ENCODE results near the gene FFAR3.

Gene FFAR3

DNA sequence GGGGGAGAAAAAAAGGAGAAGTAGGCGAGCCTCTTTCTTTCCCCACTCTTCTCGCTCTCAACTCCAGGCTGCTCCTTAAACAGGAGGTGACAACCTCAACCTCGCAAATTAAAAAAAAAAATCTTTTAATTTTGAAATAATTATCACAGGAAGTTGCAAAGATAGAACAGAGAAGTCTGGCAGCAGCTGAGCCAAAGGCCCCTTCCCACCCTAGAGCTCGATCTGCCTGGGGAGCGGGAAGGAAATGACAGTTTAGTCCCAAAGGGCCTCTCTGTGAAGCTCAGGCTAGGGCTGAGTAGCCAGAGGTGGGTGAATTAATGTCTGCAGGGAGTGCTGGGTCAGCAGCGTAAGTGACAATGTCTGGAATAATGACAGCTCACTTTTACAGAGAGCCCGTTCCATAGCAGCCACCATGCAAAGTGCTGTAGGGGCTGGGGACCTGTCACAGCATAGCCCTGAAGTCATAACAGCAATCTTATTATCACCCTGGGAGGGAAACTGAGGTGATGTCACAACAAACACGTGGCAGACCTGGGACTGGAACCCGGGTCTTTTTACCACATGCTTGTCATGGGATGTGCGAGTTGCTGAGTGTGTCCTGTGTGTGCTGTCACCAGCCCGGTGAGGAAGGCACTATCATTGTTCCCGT is 38.1 kb upstream of the FFAR3 start:
- H3K9me3 ChIP-seq (ENCODE audit: insufficient read depth, low read length) = peaks cover 8% of the 10 kb centered on the region; the same call in 1 of the 2 replicates
- no peak overlapping the region for H3K4me3 ChIP-seq (ENCODE audit: insufficient read length, low read depth)
- TF ChIP-seq SUZ12 (IDR thresholded peaks at IDR 0.05; ENCODE audit: extremely low read depth, insufficient read depth, insufficient read length) (no peak), YY1 (IDR thresholded peaks at IDR 0.05; ENCODE audit: insufficient read depth, insufficient read length) (no peak), ZNF274 (IDR thresholded peaks at IDR 0.05; ENCODE audit: low read depth, low read length) (no peak)
- no peaks in the 10 kb centered on the region for H3K27me3 ChIP-seq (ENCODE audit: insufficient read depth, insufficient read length)
- no peaks in the 10 kb centered on the region for H3K36me3 ChIP-seq (ENCODE audit: insufficient read depth, insufficient read length, low read length)
- H3K4me1 ChIP-seq (ENCODE audit: insufficient read depth, insufficient read length) = peaks cover 5% of the 10 kb centered on the region
- H3K9ac ChIP-seq (ENCODE audit: insufficient read length, low read depth) = no peak overlapping the region
- no peak for DNase-seq (ENCODE audit: low read depth, low spot score)

- H3K4me3 ChIP-seq (ENCODE audit: insufficient read length, low read depth) = no peak overlapping the region
- DNase-seq (ENCODE audit: low read depth, low spot score) = no peak
- peaks cover 8% of the 10 kb centered on the region; the same call in 1 of the 2 replicates for H3K9me3 ChIP-seq (ENCODE audit: insufficient read depth, low read length)
- no peak overlapping the region for H3K9ac ChIP-seq (ENCODE audit: insufficient read length, low read depth)
- H3K36me3 ChIP-seq (ENCODE audit: insufficient read depth, insufficient read length, low read length) = no peaks in the 10 kb centered on the region
- no peak for TF ChIP-seq SUZ12 (IDR thresholded peaks at IDR 0.05; ENCODE audit: extremely low read depth, insufficient read depth, insufficient read length)
- no peaks in the 10 kb centered on the region for H3K27me3 ChIP-seq (ENCODE audit: insufficient read depth, insufficient read length)
- H3K4me1 ChIP-seq (ENCODE audit: insufficient read depth, insufficient read length) = peaks cover 5% of the 10 kb centered on the region
These were observed 37.0 kb upstream of the FFAR3 start for GRCh38 chr19:35321291-35321690.

GRCh38 chr19:35322014-35322413 is 36.2 kb upstream of the FFAR3 start:
- no peak for DNase-seq (ENCODE audit: low read depth, low spot score)
- Histone ChIP-seq H3K4me1 (ENCODE audit: insufficient read depth, insufficient read length) (peaks cover 5% of the 10 kb centered on the region), H3K9me3 (ENCODE audit: insufficient read depth, low read length) (peaks cover 8% of the 10 kb centered on the region; the same call in 1 of the 2 replicates), H3K36me3 (ENCODE audit: insufficient read depth, insufficient read length, low read length) (no peaks in the 10 kb centered on the region), H3K27me3 (ENCODE audit: insufficient read depth, insufficient read length) (no peaks in the 10 kb centered on the region), H3K4me3 (ENCODE audit: insufficient read length, low read depth) (no peak overlapping the region), H3K9ac (ENCODE audit: insufficient read length, low read depth) (no peak overlapping the region)
- no peak for TF ChIP-seq YY1 (IDR thresholded peaks at IDR 0.05; ENCODE audit: insufficient read depth, insufficient read length)
- no peak for TF ChIP-seq SUZ12 (IDR thresholded peaks at IDR 0.05; ENCODE audit: extremely low read depth, insufficient read depth, insufficient read length)
- no peak for TF ChIP-seq ZNF274 (IDR thresholded peaks at IDR 0.05; ENCODE audit: low read depth, low read length)

DNA sequence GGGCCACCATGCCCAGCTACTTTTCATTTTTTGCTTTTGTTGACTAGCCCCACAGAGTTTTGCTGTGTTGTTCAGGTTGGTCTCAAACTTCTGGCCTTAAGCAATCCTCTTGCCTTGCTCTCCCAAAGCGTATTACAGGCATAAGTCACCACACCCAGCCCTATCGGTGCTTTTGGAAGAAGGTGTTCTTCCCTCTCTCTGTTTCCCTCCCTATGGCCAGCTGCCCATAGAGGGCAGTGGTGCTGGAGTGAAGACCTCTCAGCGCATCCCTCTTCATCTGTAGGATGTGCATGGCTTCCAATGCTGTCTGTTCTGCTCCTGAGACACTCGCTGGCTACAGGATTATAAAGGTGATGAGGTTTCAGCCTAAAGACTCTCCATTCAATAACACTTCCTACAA is 30.6 kb upstream of the FFAR3 start:
- DNase-seq (ENCODE audit: low read depth, low spot score) = no peak
- no peak for TF ChIP-seq ZNF274 (IDR thresholded peaks at IDR 0.05; ENCODE audit: low read depth, low read length)
- TF ChIP-seq YY1 (IDR thresholded peaks at IDR 0.05; ENCODE audit: insufficient read depth, insufficient read length) = no peak
- TF ChIP-seq SUZ12 (IDR thresholded peaks at IDR 0.05; ENCODE audit: extremely low read depth, insufficient read depth, insufficient read length) = no peak
- H3K36me3 ChIP-seq (ENCODE audit: insufficient read depth, insufficient read length, low read length) = no peaks in the 10 kb centered on the region
- peaks cover 6% of the 10 kb centered on the region for H3K4me1 ChIP-seq (ENCODE audit: insufficient read depth, insufficient read length)
- H3K9ac ChIP-seq (ENCODE audit: insufficient read length, low read depth) = no peak overlapping the region
- H3K9me3 ChIP-seq (ENCODE audit: insufficient read depth, low read length) = no peaks in the 10 kb centered on the region
- no peaks in the 10 kb centered on the region for H3K27me3 ChIP-seq (ENCODE audit: insufficient read depth, insufficient read length)
- H3K4me3 ChIP-seq (ENCODE audit: insufficient read length, low read depth) = no peak overlapping the region

DNA sequence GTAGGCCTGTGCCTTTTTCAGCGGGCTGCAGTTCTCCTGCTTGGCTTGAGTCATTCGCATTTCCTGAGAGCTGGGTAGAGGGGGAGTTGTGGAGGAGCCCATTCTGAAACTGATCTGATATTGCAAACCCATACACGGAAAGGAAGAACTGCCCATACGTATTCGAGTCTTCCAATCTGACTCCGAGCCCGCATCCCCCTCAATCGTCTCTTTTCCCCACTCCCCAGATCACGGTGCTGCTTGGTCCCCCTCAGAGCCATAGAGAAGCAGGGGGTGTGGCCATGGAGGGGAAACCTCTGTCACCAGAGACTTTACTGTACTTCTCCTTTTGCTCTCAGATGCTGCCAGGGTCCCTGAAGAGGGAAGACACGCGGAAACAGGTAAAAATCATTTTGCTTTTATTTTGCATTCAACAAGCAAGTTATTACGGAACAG is 29.4 kb upstream of the FFAR3 start, which contains the start of gene CD22:
Gene CD22 (plus strand): TSS at position 337 of the 435 bp plus-strand sequence. CDS start 2,854 bp downstream, outside the sequence.
- Histone ChIP-seq H3K9me3 (ENCODE audit: insufficient read depth, low read length) (no peaks in the 10 kb centered on the region), H3K36me3 (ENCODE audit: insufficient read depth, insufficient read length, low read length) (no peaks in the 10 kb centered on the region), H3K4me1 (ENCODE audit: insufficient read depth, insufficient read length) (peaks cover 6% of the 10 kb centered on the region), H3K9ac (ENCODE audit: insufficient read length, low read depth) (no peak within 1 kb of the TSS), H3K4me3 (ENCODE audit: insufficient read length, low read depth) (no peak within 1 kb of the TSS), H3K27me3 (ENCODE audit: insufficient read depth, insufficient read length) (no peaks in the 10 kb centered on the region)
- TF ChIP-seq SUZ12 (IDR thresholded peaks at IDR 0.05; ENCODE audit: extremely low read depth, insufficient read depth, insufficient read length) (no peak), YY1 (IDR thresholded peaks at IDR 0.05; ENCODE audit: insufficient read depth, insufficient read length) (no peak)
- no peak for DNase-seq (ENCODE audit: low read depth, low spot score)

DNA sequence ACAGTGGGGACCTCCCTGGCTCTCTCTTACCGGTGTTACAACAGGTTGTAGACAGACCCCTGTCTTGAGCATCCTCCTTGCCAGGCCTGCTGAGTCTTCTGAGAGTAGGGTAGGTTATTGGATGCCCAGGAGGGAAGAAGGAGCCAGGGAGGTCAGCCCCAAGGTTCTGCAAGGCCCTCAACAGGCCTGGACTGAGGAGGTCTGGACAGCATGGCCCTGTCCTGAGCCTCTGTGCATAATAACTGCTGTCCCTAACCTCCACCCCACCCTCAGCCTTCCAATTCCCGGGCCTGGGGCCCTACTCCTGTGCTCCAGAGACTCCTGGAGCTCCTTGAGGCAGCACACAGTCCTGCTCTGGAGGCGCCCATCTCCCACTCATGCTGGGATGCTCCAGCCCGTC is 28.9 kb upstream of the FFAR3 start:
- Histone ChIP-seq H3K9ac (ENCODE audit: insufficient read length, low read depth) (no peak overlapping the region), H3K4me3 (ENCODE audit: insufficient read length, low read depth) (no peak overlapping the region), H3K4me1 (ENCODE audit: insufficient read depth, insufficient read length) (peaks cover 6% of the 10 kb centered on the region), H3K36me3 (ENCODE audit: insufficient read depth, insufficient read length, low read length) (no peaks in the 10 kb centered on the region), H3K27me3 (ENCODE audit: insufficient read depth, insufficient read length) (no peaks in the 10 kb centered on the region), H3K9me3 (ENCODE audit: insufficient read depth, low read length) (no peaks in the 10 kb centered on the region)
- TF ChIP-seq SUZ12 (IDR thresholded peaks at IDR 0.05; ENCODE audit: extremely low read depth, insufficient read depth, insufficient read length) (no peak), ZNF274 (IDR thresholded peaks at IDR 0.05; ENCODE audit: low read depth, low read length) (no peak), YY1 (IDR thresholded peaks at IDR 0.05; ENCODE audit: insufficient read depth, insufficient read length) (no peak)
- no peak for DNase-seq (ENCODE audit: low read depth, low spot score)

- peaks cover 6% of the 10 kb centered on the region for H3K4me1 ChIP-seq (ENCODE audit: insufficient read depth, insufficient read length)
- no peak overlapping the region for H3K9ac ChIP-seq (ENCODE audit: insufficient read length, low read depth)
- no peaks in the 10 kb centered on the region for H3K9me3 ChIP-seq (ENCODE audit: insufficient read depth, low read length)
- H3K36me3 ChIP-seq (ENCODE audit: insufficient read depth, insufficient read length, low read length) = no peaks in the 10 kb centered on the region
- H3K4me3 ChIP-seq (ENCODE audit: insufficient read length, low read depth) = no peak overlapping the region
- H3K27me3 ChIP-seq (ENCODE audit: insufficient read depth, insufficient read length) = no peaks in the 10 kb centered on the region
- TF ChIP-seq ZNF274 (IDR thresholded peaks at IDR 0.05; ENCODE audit: low read depth, low read length) (no peak), SUZ12 (IDR thresholded peaks at IDR 0.05; ENCODE audit: extremely low read depth, insufficient read depth, insufficient read length) (no peak), YY1 (IDR thresholded peaks at IDR 0.05; ENCODE audit: insufficient read depth, insufficient read length) (no peak)
- no peak for DNase-seq (ENCODE audit: low read depth, low spot score)
These were observed 27.8 kb upstream of the FFAR3 start for GRCh38 chr19:35330475-35330874.
